ENCODE results near the gene SFMBT1.

Gene SFMBT1

GRCh38 chr3:53023072-53023823 is 22.6 kb downstream of the SFMBT1 start:
- H3K27me3 ChIP-seq (ENCODE audit: insufficient read depth, insufficient read length), result no peaks in the 10 kb centered on the region
- H3K9ac ChIP-seq (ENCODE audit: insufficient read length, low read depth), result no peak overlapping the region
- no peak for DNase-seq (ENCODE audit: low read depth, low spot score)
- TF ChIP-seq YY1 (IDR thresholded peaks at IDR 0.05; ENCODE audit: insufficient read depth, insufficient read length) (no peak), SUZ12 (IDR thresholded peaks at IDR 0.05; ENCODE audit: extremely low read depth, insufficient read depth, insufficient read length) (no peak), ZNF274 (IDR thresholded peaks at IDR 0.05; ENCODE audit: low read depth, low read length) (no peak)
- H3K9me3 ChIP-seq (ENCODE audit: insufficient read depth, low read length), result no peaks in the 10 kb centered on the region
- no peak overlapping the region for H3K4me3 ChIP-seq (ENCODE audit: insufficient read length, low read depth)
- H3K36me3 ChIP-seq (ENCODE audit: insufficient read depth, insufficient read length, low read length), result no peaks in the 10 kb centered on the region
- peaks cover 3% of the 10 kb centered on the region for H3K4me1 ChIP-seq (ENCODE audit: insufficient read depth, insufficient read length)

- TF ChIP-seq SUZ12 (IDR thresholded peaks at IDR 0.05; ENCODE audit: extremely low read depth, insufficient read depth, insufficient read length) (no peak), ZNF274 (IDR thresholded peaks at IDR 0.05; ENCODE audit: low read depth, low read length) (no peak), YY1 (IDR thresholded peaks at IDR 0.05; ENCODE audit: insufficient read depth, insufficient read length) (no peak)
- Histone ChIP-seq H3K27me3 (ENCODE audit: insufficient read depth, insufficient read length) (no peaks in the 10 kb centered on the region), H3K4me1 (ENCODE audit: insufficient read depth, insufficient read length) (peaks cover 3% of the 10 kb centered on the region), H3K9ac (ENCODE audit: insufficient read length, low read depth) (no peak overlapping the region), H3K4me3 (ENCODE audit: insufficient read length, low read depth) (no peak overlapping the region), H3K36me3 (ENCODE audit: insufficient read depth, insufficient read length, low read length) (no peaks in the 10 kb centered on the region), H3K9me3 (ENCODE audit: insufficient read depth, low read length) (no peaks in the 10 kb centered on the region)
- no peak for DNase-seq (ENCODE audit: low read depth, low spot score)
Measured at GRCh38 chr3:53022647-53023046, 23.2 kb downstream of the SFMBT1 start.

GRCh38 chr3:53016236-53016635 is 29.6 kb downstream of the SFMBT1 start:
- TF ChIP-seq SUZ12 (IDR thresholded peaks at IDR 0.05; ENCODE audit: extremely low read depth, insufficient read depth, insufficient read length), result no peak
- TF ChIP-seq YY1 (IDR thresholded peaks at IDR 0.05; ENCODE audit: insufficient read depth, insufficient read length), result no peak
- TF ChIP-seq ZNF274 (IDR thresholded peaks at IDR 0.05; ENCODE audit: low read depth, low read length), result no peak
- Histone ChIP-seq H3K4me1 (ENCODE audit: insufficient read depth, insufficient read length) (no peaks in the 10 kb centered on the region), H3K36me3 (ENCODE audit: insufficient read depth, insufficient read length, low read length) (no peaks in the 10 kb centered on the region), H3K4me3 (ENCODE audit: insufficient read length, low read depth) (no peak overlapping the region), H3K9ac (ENCODE audit: insufficient read length, low read depth) (no peak overlapping the region), H3K9me3 (ENCODE audit: insufficient read depth, low read length) (no peaks in the 10 kb centered on the region), H3K27me3 (ENCODE audit: insufficient read depth, insufficient read length) (no peaks in the 10 kb centered on the region)
- no peak for DNase-seq (ENCODE audit: low read depth, low spot score)

GRCh38 chr3:53011324-53011723 is 34.5 kb downstream of the SFMBT1 start:
- Histone ChIP-seq H3K9ac (ENCODE audit: insufficient read length, low read depth) (no peak overlapping the region), H3K9me3 (ENCODE audit: insufficient read depth, low read length) (no peaks in the 10 kb centered on the region), H3K4me1 (ENCODE audit: insufficient read depth, insufficient read length) (no peaks in the 10 kb centered on the region), H3K27me3 (ENCODE audit: insufficient read depth, insufficient read length) (no peaks in the 10 kb centered on the region), H3K4me3 (ENCODE audit: insufficient read length, low read depth) (no peak overlapping the region), H3K36me3 (ENCODE audit: insufficient read depth, insufficient read length, low read length) (no peaks in the 10 kb centered on the region)
- DNase-seq (ENCODE audit: low read depth, low spot score), result no peak
- no peak for TF ChIP-seq ZNF274 (IDR thresholded peaks at IDR 0.05; ENCODE audit: low read depth, low read length)
- no peak for TF ChIP-seq YY1 (IDR thresholded peaks at IDR 0.05; ENCODE audit: insufficient read depth, insufficient read length)

GRCh38 chr3:53009826-53010539 is 35.9 kb downstream of the SFMBT1 start:
- Histone ChIP-seq H3K27me3 (ENCODE audit: insufficient read depth, insufficient read length) (no peaks in the 10 kb centered on the region), H3K9me3 (ENCODE audit: insufficient read depth, low read length) (no peaks in the 10 kb centered on the region), H3K9ac (ENCODE audit: insufficient read length, low read depth) (no peak overlapping the region), H3K4me1 (ENCODE audit: insufficient read depth, insufficient read length) (no peaks in the 10 kb centered on the region), H3K36me3 (ENCODE audit: insufficient read depth, insufficient read length, low read length) (no peaks in the 10 kb centered on the region), H3K4me3 (ENCODE audit: insufficient read length, low read depth) (no peak overlapping the region)
- TF ChIP-seq ZNF274 (IDR thresholded peaks at IDR 0.05; ENCODE audit: low read depth, low read length) (no peak), YY1 (IDR thresholded peaks at IDR 0.05; ENCODE audit: insufficient read depth, insufficient read length) (no peak), SUZ12 (IDR thresholded peaks at IDR 0.05; ENCODE audit: extremely low read depth, insufficient read depth, insufficient read length) (no peak)
- DNase-seq (ENCODE audit: low read depth, low spot score), result no peak

- Histone ChIP-seq H3K4me1 (ENCODE audit: insufficient read depth, insufficient read length) (no peaks in the 10 kb centered on the region), H3K36me3 (ENCODE audit: insufficient read depth, insufficient read length, low read length) (no peaks in the 10 kb centered on the region)
- TF ChIP-seq ZNF274 (IDR thresholded peaks at IDR 0.05; ENCODE audit: low read depth, low read length) (no peak), YY1 (IDR thresholded peaks at IDR 0.05; ENCODE audit: insufficient read depth, insufficient read length) (no peak), SUZ12 (IDR thresholded peaks at IDR 0.05; ENCODE audit: extremely low read depth, insufficient read depth, insufficient read length) (no peak)
Measured at GRCh38 chr3:53008932-53009331, 36.9 kb downstream of the SFMBT1 start.

GRCh38 chr3:53005854-53006513 is 39.9 kb downstream of the SFMBT1 start:
- Histone ChIP-seq H3K27me3 (ENCODE audit: insufficient read depth, insufficient read length) (no peaks in the 10 kb centered on the region), H3K4me1 (ENCODE audit: insufficient read depth, insufficient read length) (no peaks in the 10 kb centered on the region), H3K36me3 (ENCODE audit: insufficient read depth, insufficient read length, low read length) (no peaks in the 10 kb centered on the region), H3K9me3 (ENCODE audit: insufficient read depth, low read length) (no peaks in the 10 kb centered on the region), H3K9ac (ENCODE audit: insufficient read length, low read depth) (no peak overlapping the region), H3K4me3 (ENCODE audit: insufficient read length, low read depth) (no peak overlapping the region)
- no peak for DNase-seq (ENCODE audit: low read depth, low spot score)
- TF ChIP-seq YY1 (IDR thresholded peaks at IDR 0.05; ENCODE audit: insufficient read depth, insufficient read length) (no peak), ZNF274 (IDR thresholded peaks at IDR 0.05; ENCODE audit: low read depth, low read length) (no peak), SUZ12 (IDR thresholded peaks at IDR 0.05; ENCODE audit: extremely low read depth, insufficient read depth, insufficient read length) (no peak)

More at GRCh38 chr3:53008932-53009331, 36.9 kb downstream of the SFMBT1 start:
- Histone ChIP-seq H3K27me3 (ENCODE audit: insufficient read depth, insufficient read length) (no peaks in the 10 kb centered on the region), H3K9ac (ENCODE audit: insufficient read length, low read depth) (no peak overlapping the region), H3K9me3 (ENCODE audit: insufficient read depth, low read length) (no peaks in the 10 kb centered on the region), H3K4me3 (ENCODE audit: insufficient read length, low read depth) (no peak overlapping the region)
- no peak for DNase-seq (ENCODE audit: low read depth, low spot score)

Data from NT2/D1 (cell line).